Fibroblast of lung (primary cell): Measurements from ENCODE around the gene UTY.

ENCODE experiments used
- EZH2 ChIP-seq: IDR thresholded peaks from 2 replicates; pipeline ENCODE4 v1.5.1; 2012; ENCODE audit warnings: low read length, control low read depth, mild to moderate bottlenecking; ENCODE audit errors: missing control alignments
- TF ChIP-seq, protein P1 (sequence below), 2 donors: IDR thresholded peaks in 1 of 2; conservative IDR thresholded peaks in 1 of 2; 1 replicate in 1 of 2; 2 replicates in 1 of 2; pipeline ENCODE4 v1.5.1; 2011 to 2012; ENCODE audit warnings: low read length in 2 of 2, control low read depth in 1 of 2, inconsistent platforms in 1 of 2, low read depth in 1 of 2, mild to moderate bottlenecking in 1 of 2

DNA sequence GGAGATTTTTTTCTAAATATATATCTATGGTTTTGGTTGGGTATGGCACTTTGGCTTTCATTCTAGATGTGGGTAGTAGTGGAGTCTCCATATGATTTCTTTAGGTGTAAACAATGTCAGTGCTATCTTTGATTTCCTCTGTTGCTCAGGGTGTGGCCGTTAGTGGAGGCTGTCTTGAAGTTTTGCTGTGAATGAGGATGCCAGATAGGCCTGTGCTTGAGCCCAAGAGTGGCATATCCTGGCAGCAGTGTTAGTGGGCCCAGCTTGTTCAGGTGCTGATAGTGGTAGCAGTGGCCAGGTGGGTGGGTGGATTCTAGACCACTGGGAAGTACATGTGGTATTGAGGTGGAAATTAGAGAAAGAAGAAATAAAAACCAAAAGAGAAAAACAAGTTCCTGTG is 8.9 kb upstream of the UTY start:
- TF ChIP-seq, protein P1, sequence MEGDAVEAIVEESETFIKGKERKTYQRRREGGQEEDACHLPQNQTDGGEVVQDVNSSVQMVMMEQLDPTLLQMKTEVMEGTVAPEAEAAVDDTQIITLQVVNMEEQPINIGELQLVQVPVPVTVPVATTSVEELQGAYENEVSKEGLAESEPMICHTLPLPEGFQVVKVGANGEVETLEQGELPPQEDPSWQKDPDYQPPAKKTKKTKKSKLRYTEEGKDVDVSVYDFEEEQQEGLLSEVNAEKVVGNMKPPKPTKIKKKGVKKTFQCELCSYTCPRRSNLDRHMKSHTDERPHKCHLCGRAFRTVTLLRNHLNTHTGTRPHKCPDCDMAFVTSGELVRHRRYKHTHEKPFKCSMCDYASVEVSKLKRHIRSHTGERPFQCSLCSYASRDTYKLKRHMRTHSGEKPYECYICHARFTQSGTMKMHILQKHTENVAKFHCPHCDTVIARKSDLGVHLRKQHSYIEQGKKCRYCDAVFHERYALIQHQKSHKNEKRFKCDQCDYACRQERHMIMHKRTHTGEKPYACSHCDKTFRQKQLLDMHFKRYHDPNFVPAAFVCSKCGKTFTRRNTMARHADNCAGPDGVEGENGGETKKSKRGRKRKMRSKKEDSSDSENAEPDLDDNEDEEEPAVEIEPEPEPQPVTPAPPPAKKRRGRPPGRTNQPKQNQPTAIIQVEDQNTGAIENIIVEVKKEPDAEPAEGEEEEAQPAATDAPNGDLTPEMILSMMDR (conservative IDR thresholded peaks at IDR 0.05 in 1 of 2, IDR thresholded peaks at IDR 0.05 in 1 of 2; ENCODE audit: low read depth in 1 of 2, low read length in 2 of 2) = no peak
- no peak for TF ChIP-seq EZH2
